Bronchial epithelial cell (primary cell): ENCODE measurements around the gene BPGM. TPM values are rescaled to one million over a fixed set of nuclear protein-coding genes. Genes with fewer than 3 reads are reported as not detected.

Source experiments
- DNase-seq: peaks from one replicate; pipeline ENCODE4 v3.0.0-alpha.2; 2010; ENCODE audit warnings: low read depth
- FAIRE-seq: peaks from 2 replicates; lab custom pipeline; 2011; peaks lifted over from hg19 to GRCh38; lab: Jason Lieb, UNC
- H3K27me3 ChIP-seq: 2 replicates; pipeline ENCODE4 v1.5.1; 2011; ENCODE audit warnings: low read length; ENCODE audit not compliant: control insufficient read depth, insufficient read depth
- H3K36me3 ChIP-seq: 2 replicates; pipeline ENCODE4 v1.5.1; 2011; ENCODE audit warnings: low read length; ENCODE audit not compliant: control insufficient read depth, insufficient read depth
- H3K4me3 ChIP-seq: 2 replicates; pipeline ENCODE4 v1.5.1; 2011; ENCODE audit warnings: mild to moderate bottlenecking, low read depth, low read length, control low read depth
- CTCF ChIP-seq: IDR thresholded peaks from 2 replicates; pipeline ENCODE4 v1.5.1; 2011; ENCODE audit warnings: mild to moderate bottlenecking, moderate library complexity, low read length, control low read depth, inconsistent platforms; ENCODE audit not compliant: insufficient read depth, severe bottlenecking
- total RNA-seq: library from RNA; depleted of rRNA; stranded (reverse); fragments of >200 nt; gene quantifications from 2 replicates; pipeline ENCODE4 v1.2.1, GENCODE V29; 2014

BPGM gene
- total RNA-seq, 1 donor from 2014 or later = 16.6 TPM

- no peak for TF ChIP-seq CTCF
- H3K4me3 ChIP-seq = no peak overlapping the region
- DNase-seq = no peak
- H3K36me3 ChIP-seq = no peaks in the 10 kb centered on the region
- no peak for FAIRE-seq
- no peaks in the 10 kb centered on the region for H3K27me3 ChIP-seq
Observed at GRCh38 chr7:134671609-134672008, 25.0 kb downstream of the BPGM start.

- no peak for TF ChIP-seq CTCF
- FAIRE-seq (no peak), DNase-seq (no peak)
- Histone ChIP-seq H3K4me3 (no peak overlapping the region), H3K36me3 (no peaks in the 10 kb centered on the region), H3K27me3 (no peaks in the 10 kb centered on the region)
Observed at GRCh38 chr7:134674424-134674823, 27.8 kb downstream of the BPGM start.

GRCh38 chr7:134676743-134677142 lies 30.1 kb downstream of the BPGM start:
- FAIRE-seq = no peak
- H3K36me3 ChIP-seq = no peaks in the 10 kb centered on the region
- TF ChIP-seq CTCF = no peak
- H3K4me3 ChIP-seq = no peak overlapping the region
- DNase-seq = no peak
- H3K27me3 ChIP-seq = no peaks in the 10 kb centered on the region

- no peak for FAIRE-seq
- DNase-seq = no peak
- Histone ChIP-seq H3K27me3 (no peaks in the 10 kb centered on the region), H3K4me3 (no peak overlapping the region), H3K36me3 (no peaks in the 10 kb centered on the region)
- no peak for TF ChIP-seq CTCF
Observed at GRCh38 chr7:134678115-134678514, 31.5 kb downstream of the BPGM start.

- DNase-seq (no peak), FAIRE-seq (no peak)
- no peak for TF ChIP-seq CTCF
- Histone ChIP-seq H3K36me3 (no peaks in the 10 kb centered on the region), H3K27me3 (no peaks in the 10 kb centered on the region), H3K4me3 (no peak overlapping the region)
Observed at GRCh38 chr7:134679006-134679405, 32.4 kb downstream of the BPGM start.

GRCh38 chr7:134684165-134684564 lies 37.5 kb downstream of the BPGM start:
- no peaks in the 10 kb centered on the region for H3K36me3 ChIP-seq
- no peak overlapping the region for H3K4me3 ChIP-seq
- H3K27me3 ChIP-seq = no peaks in the 10 kb centered on the region
- DNase-seq (peak; percentile 49), FAIRE-seq (no peak)
- no peak for TF ChIP-seq CTCF
